HG03196 (cell line): ENCODE measurements around the gene PCDH18.
"Not testable (repeated sequence)": the region's sequence is repeated elsewhere in the genome, so short reads cannot be mapped to it uniquely, and the experiment has no call there.

Experiments
- ATAC-seq: cut with Tn5 transposase; IDR thresholded peaks from one replicate; pipeline ENCODE4 v1.9.1; 2021; ENCODE audit not compliant: unreplicated experiment

Gene PCDH18

GRCh38 chr4:137530176-137530575, 2.1 kb downstream of the PCDH18 start:
- ATAC-seq, result no peak

DNA sequence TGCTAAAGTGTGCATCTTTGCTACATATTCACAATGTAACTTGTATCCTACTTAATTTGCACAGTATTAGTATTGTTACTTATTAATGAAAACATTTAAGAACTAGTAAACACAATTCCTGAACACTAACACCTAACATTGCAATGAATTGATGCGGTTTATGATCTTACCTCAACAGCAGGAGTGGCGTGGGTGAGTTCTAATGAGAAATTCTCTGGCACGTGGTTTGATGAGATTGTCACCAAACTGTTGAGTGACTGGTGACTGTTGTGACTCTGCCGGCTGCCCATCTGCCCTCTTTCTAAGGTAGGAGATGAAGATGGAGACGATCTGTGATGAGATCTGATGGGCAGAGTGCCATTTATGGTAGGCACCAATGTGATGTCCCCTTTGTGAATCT, 2.9 kb downstream of the PCDH18 start:
- ATAC-seq, result no peak

DNA sequence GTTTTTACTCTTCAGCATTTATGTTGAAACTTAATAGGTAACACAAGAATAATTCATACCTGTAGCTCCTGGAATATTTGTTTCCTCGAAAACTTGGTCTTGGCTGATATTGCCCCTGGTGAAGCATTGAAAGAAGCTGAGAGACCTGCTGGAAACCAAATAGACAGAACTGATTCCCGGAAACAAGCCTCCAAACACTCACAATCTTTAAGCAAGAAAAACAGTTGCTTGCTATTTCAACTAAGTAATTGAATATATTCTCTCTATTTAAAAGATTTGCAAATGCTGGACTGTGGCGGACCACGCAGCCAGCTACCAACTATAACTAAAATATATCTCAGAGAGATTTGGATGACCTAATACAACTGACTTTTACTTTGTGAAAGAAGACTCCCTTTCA, 3.6 kb downstream of the PCDH18 start:
- ATAC-seq, result no peak

- no peak for ATAC-seq
Measured at GRCh38 chr4:137526681-137527080, 5.6 kb downstream of the PCDH18 start.

DNA sequence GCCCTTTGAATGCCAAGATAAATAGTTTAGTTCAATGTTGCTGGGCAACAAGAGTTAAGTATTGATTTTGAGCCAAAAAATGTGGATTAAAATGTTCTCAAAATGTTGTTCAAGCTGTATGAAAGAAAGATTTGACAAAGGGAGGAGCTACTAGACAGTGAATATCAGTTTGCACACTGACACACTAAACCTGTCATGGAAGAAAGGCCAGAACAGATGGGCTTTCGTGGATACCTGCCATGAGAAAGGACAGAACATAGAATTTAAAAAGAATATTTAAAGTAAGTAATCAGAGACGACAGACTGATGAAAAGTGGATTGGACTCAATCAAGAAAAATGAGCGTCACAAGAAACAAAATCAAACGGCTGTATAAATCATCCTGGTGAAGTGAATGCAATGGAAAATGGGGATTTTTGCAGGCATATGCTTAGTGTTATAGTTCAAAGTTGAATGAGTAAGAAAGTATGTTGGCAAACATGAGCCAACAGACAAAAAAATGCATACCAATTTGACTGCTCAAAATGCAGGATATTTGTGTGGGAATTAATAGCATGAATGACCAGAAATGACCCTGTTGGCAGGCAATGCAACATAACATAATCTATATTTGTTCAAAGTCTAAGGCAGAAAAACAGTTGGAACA, 7.4 kb downstream of the PCDH18 start:
- no peak for ATAC-seq

DNA sequence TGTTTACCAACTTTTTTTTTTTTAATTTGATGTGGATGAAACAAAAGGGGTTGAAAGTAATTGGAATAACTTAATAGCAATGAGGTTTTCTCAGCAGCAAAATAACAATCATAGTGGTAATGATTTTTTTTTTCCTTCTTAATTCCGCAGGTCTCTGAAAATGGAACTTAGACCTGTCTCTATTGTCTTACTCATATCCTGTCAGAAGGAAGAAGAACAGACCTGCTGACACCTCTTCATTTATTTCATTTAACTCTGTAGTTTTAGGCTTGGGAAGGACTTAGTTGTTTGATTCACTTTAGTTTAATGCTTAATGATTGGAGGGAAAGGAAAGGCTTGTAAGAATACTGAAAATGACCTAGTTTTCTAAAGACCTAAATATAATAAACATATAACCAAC, 9.0 kb downstream of the PCDH18 start:
- no peak for ATAC-seq

DNA sequence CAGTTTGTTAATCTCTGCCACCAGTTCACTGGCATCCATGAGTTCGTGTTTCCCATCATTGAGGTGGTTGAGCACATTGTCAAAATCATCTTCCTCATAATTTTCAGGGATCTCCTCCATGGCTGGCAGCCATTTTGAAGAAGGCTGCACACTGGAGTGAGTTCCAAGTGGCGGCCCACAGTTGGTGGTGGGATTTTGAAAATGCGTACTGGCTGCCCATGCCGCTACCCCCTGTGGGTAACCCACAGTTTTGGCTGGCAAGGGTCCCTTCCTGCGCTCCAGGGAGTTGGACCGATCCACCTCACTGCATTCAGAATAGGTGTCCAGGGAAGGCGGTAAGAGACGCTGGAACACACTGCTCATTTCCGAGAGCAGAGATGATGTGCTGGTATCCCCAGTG, 11.2 kb downstream of the PCDH18 start:
- no peak for ATAC-seq

- no peak for ATAC-seq
Measured at GRCh38 chr4:137519406-137519805, 12.9 kb downstream of the PCDH18 start.

- ATAC-seq, result not testable (repeated sequence)
Measured at GRCh38 chr4:137517323-137517722, 15.0 kb downstream of the PCDH18 start.

DNA sequence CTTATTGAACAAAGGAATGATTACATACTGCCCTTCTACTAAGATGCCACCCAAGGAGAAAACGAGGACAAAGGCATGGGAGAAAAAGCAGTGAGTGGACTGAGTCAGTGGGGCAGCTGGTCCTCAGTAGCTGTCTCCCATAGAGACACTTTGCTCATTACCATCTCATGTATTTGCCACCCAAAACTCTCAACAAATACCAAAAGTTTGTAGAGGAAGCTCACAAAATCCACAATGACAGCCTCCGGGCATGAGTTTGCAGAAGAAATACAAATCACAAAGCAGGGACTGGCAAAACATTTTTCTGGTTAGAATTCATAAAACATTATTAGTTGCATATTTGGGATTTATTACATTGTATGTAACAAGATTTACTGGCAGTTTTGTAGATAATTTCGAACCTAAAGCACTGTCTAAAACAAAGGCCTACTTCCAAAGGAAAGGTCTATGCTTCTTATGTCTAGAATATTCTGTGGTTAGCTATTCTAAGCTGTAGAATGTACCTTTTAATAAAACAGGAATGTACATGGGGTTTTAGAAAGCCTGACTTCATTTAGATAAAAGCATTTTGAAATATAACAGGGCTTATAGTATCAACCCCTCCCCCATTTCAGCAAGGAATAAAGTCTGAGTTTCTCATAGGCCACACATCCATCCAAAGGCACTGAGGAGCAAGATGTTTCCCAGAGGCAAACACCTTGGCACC, 17.7 kb downstream of the PCDH18 start:
- ATAC-seq, result no peak

GRCh38 chr4:137510557-137511265, 21.6 kb downstream of the PCDH18 start:
- no peak for ATAC-seq

DNA sequence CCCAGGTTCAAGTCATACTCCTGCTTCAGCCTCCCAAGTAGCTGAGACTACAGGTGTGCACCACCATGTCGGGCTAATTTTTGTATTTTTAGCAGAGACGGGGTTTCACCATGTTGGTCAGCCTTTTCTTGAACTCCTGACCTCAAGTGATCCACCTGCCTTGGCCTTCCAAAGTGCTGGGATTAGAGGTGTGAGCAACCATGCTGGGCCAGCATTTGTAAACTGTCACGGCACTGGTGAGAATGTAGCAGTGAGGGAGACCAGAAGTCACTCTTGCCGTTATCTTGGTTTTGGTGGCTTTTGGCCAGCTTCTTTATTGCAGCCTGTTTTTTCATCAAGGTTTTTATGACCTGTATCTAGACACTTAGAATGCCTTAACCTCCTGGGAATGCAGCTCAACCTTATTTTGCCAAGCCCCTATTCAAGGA, 22.4 kb downstream of the PCDH18 start:
- ATAC-seq, result no peak

DNA sequence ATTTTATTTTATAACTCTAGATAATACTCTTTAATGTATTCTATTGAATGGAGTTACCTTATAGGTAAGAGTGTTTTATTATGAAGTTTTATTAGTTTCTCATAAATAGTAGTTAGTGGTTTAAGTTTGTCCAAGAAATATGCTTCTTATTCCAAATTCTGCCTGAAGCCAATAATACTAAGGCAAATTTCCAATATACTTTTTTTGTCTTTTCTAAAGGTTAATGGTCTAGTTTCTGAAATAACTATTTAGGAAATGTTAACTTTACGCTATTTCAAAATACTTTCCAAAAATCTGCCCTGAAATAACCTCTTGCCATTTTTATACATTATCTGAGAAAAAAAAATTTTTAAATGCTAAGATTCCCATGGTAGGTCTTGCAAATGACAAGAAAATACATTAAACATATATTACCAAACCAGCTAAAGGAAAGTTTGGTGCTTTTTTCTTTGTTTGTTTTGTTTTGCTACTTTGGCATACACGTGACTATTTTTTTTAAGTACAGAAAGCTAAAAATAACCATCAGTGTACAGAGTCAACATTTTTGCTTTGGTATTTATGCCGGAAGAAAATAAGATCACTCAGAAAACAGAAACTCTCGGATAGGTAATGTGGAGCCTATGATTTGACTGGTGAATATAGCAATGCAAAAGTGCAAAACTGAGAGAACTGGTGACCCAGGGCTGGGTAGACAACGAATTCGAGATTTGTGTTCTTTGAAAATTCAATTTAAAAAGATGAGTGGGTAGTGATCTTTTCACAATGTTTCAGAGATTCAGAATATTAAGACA, 29.8 kb downstream of the PCDH18 start:
- ATAC-seq, result no peak

- ATAC-seq, result not testable (repeated sequence)
Measured at GRCh38 chr4:137496267-137496666, 36.0 kb downstream of the PCDH18 start.

- no peak for ATAC-seq
Measured at GRCh38 chr4:137495578-137495977, 36.7 kb downstream of the PCDH18 start.

GRCh38 chr4:137483313-137483959, 48.9 kb downstream of the PCDH18 start:
- not testable (repeated sequence) for ATAC-seq

DNA sequence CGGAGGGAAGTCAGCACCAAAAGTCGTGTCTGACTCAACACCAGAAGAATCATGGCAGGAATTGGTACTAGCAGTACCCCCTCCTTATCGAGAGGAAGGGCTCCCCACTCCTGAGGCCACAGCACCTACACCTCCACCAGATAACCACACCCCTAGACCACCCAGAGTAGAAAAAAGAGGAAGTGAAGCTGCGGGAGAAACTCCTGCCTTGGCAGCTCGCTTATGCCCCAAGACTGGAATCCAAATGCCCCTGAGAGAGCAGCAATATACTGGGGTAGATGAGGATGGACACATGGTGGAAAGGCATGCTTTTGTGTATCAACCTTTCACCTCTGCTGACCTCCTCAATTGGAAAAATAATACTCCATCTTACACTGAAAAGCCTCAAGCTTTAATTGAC, 52.6 kb downstream of the PCDH18 start:
- not testable (repeated sequence) for ATAC-seq

DNA sequence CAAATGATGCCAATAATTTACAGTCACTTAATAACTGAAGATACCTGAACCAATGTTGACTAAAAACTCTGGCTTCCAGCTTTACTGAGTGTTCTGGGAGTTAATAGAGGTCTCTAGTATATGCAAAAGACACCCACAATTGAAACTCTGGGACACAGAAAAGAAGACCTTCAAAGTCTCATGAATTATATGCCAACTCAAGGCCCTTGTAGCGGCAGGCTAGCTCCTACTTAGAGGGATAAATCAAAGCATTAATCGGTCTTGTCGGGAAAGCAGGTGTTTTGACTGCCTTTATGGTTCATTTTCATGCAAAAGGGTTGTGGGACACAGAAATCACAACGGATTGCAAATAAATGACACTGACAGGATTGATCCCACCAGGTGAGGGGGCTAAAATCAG, 55.9 kb downstream of the PCDH18 start:
- ATAC-seq, result no peak

DNA sequence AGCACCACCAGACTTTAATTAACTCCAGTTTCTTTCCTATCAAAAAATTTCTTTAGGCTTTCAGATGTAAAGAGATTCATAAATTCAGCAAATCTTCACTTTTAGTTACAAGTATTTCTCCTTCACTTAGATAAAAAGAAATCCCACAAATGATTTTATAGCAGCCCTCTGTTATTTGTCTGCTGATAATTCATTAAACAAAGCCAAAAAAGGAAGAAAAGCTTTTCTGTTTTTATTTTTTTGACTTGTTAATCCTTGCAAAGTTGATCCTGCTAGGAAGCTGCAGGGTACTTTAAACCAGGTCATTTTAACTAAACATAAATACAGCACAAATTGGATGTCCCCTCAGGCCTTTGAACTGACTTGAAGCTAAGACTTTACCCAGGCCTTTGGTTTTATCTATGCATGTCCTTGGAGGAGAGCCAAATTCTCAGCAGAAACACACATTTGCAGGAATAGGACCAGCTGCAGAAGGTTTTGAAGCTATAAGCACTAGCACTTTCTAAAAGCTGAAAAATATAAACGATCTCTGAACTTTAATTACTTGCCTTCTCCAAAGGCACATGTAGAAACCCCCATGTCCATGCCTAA, 57.5 kb downstream of the PCDH18 start:
- no peak for ATAC-seq

DNA sequence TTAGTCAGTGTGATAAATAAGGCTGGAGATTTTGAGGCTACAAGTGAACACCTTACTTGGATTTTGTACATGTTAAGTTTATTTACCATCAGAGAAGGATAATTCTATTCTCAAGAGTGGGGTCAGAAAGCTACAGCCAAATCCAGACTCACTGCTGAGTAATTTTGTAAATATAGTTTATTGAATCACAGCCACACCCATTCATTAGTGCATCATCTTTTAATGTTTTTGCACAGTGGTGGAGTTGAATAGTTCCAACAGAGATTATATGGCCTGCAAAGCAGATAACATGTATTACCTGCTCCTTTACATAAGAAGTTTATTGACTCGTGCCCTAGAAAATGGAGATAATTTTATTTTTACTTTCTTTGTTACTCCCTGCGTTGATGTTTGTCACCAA, 60.4 kb downstream of the PCDH18 start:
- ATAC-seq, result no peak
